Measurements from ENCODE around the gene HCRTR1.

Gene HCRTR1

GRCh38 chr1:31654474-31654776 lies 36.9 kb downstream of the HCRTR1 start:
- no peak overlapping the region for H3K4me3 ChIP-seq (ENCODE audit: low read length)
- TF ChIP-seq CTCF (conservative IDR thresholded peaks at IDR 0.05; ENCODE audit: low read depth, low read length) = no peak
- DNase-seq (ENCODE audit: low read depth) = no peak

GRCh38 chr1:31655104-31655503 lies 37.6 kb downstream of the HCRTR1 start:
- no peak overlapping the region for H3K4me3 ChIP-seq (ENCODE audit: low read length)
- TF ChIP-seq CTCF (conservative IDR thresholded peaks at IDR 0.05; ENCODE audit: low read depth, low read length) = no peak
- DNase-seq (ENCODE audit: low read depth) = no peak

- TF ChIP-seq CTCF (conservative IDR thresholded peaks at IDR 0.05; ENCODE audit: low read depth, low read length) = no peak
- no peak overlapping the region for H3K4me3 ChIP-seq (ENCODE audit: low read length)
- no peak for DNase-seq (ENCODE audit: low read depth)
Measured at GRCh38 chr1:31655756-31656155, 38.3 kb downstream of the HCRTR1 start.

GRCh38 chr1:31657020-31657804 lies 39.7 kb downstream of the HCRTR1 start:
- H3K4me3 ChIP-seq (ENCODE audit: low read length) = no peak overlapping the region
- DNase-seq (ENCODE audit: low read depth) = no peak
- TF ChIP-seq CTCF (conservative IDR thresholded peaks at IDR 0.05; ENCODE audit: low read depth, low read length) = no peak

- no peak overlapping the region for H3K4me3 ChIP-seq (ENCODE audit: low read length)
- DNase-seq (ENCODE audit: low read depth) = no peak
- no peak for TF ChIP-seq CTCF (conservative IDR thresholded peaks at IDR 0.05; ENCODE audit: low read depth, low read length)
Measured at GRCh38 chr1:31657972-31658510, 40.6 kb downstream of the HCRTR1 start.

GRCh38 chr1:31658721-31659120 lies 41.2 kb downstream of the HCRTR1 start:
- no peak overlapping the region for H3K4me3 ChIP-seq (ENCODE audit: low read length)
- TF ChIP-seq CTCF (conservative IDR thresholded peaks at IDR 0.05; ENCODE audit: low read depth, low read length) = no peak
- DNase-seq (ENCODE audit: low read depth) = no peak

GRCh38 chr1:31659889-31660288 lies 42.4 kb downstream of the HCRTR1 start:
- no peak for TF ChIP-seq CTCF (conservative IDR thresholded peaks at IDR 0.05; ENCODE audit: low read depth, low read length)
- DNase-seq (ENCODE audit: low read depth) = no peak
- H3K4me3 ChIP-seq (ENCODE audit: low read length) = no peak overlapping the region
